HUDEP-2 (cell line): Measurements from ENCODE around the gene UPK3A.

ENCODE experiments used
- DNase-seq, 76 experiments: peaks; one replicate each; lab custom pipeline; 2025; ENCODE audit not compliant: unreplicated experiment in 76 of 76; lab: John Stamatoyannopoulos, UW

UPK3A gene

DNA sequence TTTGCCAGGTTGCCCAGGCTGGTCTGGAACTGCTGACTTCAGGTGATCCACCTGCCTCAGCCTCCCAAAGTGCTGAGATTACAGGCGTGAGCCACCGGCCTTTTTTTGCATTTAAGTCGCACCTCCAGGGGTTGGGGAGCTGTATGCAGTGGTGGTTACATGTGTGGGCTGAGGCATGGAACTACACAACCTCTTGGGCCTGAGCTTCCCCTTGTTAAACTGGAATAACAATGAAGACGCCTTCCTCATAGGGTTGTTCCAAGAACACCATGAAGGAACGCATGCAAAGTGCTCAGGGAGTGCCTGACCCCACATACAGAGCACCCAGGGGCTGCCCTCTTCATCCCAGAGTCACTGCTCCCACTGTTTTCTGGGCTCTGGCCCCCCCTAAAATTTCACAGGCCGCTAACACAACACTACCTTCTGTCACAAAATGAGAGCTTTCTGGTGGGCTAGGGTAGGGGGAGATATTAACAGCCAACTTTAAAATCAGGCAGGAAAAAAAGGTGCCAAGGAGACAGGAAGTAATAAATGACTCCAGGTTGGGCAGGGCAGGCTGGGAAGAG is 23.7 kb downstream of the UPK3A start:
- no peak for DNase-seq

DNA sequence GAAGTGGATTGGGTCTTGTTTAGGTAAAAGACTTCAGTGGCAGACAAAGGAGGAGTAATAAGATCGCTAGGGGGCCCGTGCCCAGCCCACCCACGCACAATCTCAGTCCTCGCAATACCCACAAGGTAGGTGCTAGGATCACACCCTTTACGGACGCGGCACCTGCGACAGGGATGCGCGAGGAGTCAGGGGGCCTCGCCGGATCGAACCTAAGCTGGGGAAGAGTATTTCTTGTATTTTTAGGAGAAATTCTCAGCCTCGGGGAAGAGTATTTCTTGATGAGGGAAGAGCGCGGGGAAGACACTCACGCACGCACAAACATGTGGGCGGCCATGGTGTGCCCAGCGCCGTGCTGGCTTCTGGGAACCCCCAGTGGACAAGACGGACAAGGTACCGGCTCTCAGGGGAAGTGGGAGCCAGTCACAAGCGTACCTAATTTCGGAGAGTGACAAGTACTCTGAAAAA is 24.2 kb downstream of the UPK3A start:
- DNase-seq: peak in 1 of 76 experiments; percentile 15

DNA sequence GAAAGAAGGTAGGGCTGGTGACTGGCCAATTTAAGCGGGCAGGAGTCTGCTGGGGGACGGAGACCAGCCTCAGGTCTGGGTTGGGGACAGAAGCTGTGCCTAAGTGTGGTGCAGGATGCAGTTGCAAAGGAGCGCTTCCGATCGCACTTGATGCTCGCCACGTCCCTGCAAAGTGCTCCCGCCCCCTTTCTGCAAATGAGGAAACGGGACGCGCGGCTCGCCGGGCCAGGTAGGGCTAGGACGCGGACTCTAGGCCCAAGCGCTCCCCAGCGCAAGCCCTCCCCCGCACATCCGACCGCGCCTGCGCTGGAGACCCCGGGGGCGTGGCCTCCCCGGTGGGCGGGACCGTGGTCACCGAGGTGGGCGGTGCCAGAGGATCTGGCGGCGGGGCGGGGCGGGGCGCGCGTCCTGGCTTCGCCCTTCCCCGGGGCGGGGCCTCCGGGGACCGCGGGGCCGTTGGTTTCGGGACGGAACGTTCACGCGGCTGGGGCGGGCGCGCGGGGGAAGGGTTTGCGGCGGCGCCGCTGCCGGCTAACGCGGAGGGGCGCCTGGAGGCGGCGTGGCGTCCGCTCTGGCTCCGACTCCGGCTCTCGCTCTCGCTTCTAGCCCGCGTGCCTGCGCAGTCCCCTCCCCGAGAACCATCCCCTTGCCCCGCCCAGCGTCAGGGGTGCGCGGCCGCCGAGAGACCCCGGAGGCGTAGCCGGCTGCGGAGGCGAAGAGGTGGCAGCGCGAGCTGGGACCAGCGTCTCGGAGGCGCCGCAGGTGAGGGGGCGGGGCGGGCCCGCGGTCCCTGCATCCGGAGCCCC is 24.9 kb downstream of the UPK3A start, which contains the start of gene FAM118A:
TSS of gene FAM118A (plus strand) at position 513 of the 806 bp plus-strand sequence. CDS start 12,446 bp downstream, outside the sequence.
- DNase-seq: peak in 75 of 76 experiments; percentile 35 to 99 (median 93)

DNA sequence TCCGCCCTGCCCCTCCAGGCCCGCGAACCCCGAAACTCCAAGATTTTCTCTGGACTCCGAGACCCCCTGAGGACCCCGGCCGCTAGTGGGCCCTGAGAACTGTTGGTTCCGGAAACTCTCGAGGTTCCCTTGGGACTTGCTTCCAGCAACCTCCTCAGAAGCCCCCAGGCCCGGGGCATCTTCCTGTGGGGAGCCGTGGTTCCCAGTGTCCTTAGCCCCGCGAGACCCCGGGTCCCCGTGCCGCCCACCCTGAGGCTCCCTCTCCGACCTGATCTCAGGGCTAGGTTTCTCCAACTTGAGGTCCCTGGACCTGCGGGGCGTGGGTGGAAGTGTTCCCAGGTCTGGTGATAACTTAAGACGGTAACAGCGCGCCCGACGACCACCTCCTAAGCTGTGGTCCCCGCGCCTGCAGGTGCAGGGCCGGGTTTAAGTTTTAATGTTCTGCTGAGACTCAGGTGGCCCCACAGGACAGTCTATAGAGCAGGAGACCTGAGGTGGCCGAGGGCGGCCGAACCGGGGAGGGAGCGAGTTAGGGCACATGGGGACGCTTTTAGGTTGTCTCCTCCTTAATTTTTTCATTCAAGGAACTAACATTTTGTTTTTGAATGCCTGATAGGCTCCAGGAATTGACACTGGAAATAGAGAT is 25.7 kb downstream of the UPK3A start:
- peak in 3 of 76 experiments; percentile 19 to 21 (median 20) for DNase-seq

DNA sequence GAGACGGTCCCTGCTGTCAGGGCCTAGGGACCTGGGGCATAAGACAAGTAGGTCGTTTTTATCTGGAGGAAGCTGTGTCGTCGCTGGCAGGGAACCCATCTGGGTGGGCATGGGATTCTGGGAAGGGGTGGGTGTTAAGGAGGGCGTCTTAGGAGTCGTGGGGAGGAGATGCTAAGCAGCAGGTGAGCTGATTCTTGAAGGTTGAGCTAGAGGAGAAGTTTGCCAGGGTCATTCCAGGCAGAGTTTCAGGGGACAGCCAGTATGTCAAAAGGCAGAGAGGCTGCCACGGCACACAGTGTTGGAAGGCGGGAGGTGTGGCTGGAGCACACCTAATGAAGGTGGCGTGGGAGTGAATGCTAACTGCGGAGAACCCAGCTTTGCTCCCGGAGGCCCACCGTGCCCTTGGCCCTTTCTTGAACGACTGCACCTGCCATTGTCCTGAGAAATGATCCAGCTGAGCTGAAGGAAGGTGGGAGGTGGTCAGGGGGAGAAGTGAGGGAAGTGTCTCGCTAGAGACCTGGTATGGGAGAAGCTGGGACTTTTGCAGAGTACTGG is 26.3 kb downstream of the UPK3A start:
- peak in 4 of 76 experiments; percentile 17 to 37 (median 18) for DNase-seq

DNA sequence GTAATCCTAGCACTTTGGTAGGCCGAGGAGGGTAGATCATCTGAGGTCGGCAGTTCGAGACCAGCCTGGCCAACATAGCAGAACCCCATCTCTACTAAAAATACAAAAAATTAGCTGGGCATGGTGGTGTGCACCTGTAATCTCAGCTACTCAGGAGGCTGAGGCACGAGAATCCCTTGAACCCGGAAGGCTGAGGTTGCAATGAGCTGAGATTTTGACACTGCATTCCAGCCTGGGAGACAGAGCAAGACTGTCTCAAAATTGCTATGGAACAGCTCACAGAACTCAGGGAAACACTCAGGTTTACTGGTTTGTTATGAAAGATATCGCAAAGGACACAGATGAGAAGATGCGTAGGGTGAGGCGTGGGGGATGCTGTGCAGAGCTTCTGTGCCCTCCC is 27.7 kb downstream of the UPK3A start:
- DNase-seq: no peak

DNA sequence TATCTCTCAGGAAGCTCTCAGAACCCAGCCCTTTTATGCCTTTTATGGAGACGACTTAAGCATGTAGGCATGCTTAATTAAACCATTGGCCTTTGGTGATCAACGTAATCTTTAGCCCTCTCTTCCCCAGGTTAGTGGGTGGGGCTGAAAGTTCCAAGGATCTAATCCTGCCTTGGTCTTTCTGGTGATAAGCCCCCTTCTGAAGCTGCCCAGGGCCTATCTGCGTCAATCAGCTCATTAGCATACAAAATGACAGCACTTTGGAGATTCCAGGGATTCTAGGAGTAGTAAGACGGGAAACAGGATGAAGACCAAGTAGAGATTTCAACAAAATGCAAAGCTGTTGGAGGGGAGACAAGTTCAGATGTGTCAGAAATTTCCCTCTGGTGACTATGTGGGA is 28.1 kb downstream of the UPK3A start:
- no peak for DNase-seq

DNA sequence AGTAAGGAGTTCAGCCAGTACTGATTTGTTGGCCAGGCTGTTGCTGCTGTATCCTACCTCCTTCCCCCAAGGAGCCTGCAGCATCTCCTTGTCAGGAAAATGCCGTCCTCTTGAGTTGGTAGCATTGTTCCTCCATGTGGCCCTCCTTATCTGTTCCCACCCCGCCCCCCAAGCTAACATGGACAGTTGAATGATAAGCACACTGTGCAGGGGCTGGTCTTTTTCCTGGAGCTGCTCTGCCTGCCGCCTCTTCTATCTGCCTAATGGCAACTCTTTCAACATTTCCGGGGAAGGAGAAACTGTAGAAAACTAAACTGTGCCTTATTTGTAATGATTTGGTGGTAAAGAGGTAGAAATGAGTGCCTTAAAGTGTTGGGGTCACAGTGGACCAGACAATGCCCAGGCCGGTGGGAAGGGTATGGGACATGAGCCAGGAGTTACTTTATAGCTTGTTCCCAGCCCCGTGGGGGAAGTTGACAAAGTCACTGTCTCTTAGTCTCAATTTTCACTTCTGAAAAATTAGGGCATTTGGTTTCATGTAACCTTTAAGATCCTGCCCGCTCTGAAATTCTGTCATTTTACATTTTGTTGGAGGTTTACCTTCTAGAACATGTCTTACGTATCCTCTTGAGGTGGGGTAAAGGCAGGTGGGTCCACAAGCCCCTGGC is 29.4 kb downstream of the UPK3A start:
- peak in 74 of 76 experiments; percentile 11 to 91 (median 76) for DNase-seq

DNA sequence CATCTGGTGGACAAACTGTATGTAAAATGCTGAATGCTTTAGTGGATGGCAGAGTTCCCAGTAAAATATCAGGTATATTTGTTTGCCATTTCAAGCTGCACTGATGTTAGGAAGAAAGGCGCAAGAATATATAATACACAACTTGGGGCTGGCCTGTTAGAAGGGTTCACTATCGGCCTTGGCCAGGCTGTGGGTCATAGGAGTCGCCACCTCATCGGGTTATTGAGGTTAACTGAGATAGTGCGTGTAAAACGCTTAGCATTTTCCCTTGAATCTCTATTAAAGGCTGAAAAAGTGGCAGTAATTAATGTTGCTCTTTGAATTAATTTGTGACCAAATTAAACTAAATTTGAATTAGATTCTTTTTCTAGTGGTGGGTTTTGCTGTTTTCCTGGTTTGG is 30.0 kb downstream of the UPK3A start:
- peak in 37 of 76 experiments; percentile 5 to 53 (median 29) for DNase-seq

DNA sequence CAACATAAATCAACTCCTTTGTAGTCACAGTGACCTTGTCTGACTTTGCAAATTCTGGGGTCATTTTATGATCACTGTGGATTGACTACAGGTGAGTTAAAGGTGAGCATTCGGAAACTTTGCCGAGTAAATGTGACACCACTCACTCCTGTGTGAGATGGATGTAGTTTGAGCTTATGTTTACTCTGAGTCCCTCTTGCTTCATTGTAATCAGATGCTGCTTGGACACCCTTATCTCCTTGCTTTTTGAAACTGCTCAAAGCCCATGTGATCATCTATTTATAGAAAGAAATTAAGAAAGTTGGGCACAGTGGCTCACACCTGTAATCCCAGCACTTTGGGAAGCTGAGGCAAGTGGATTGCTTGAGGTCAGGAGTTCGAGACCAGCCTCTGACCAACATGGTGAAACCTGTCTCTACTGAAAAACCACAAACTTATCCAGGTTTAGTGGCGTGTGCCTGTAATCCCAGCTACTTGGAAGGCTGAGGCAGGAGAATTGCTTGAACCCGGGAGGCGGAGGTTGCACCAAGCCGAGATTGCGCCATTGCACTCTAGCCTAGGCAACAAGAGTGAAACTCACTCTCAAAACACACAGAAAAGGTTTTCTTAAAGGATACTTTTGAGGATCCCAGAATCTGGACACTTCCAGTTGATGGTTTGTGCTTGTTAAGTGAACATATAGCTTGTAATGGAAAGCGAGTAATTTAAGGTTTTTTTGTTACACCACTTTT is 32.2 kb downstream of the UPK3A start:
- no peak for DNase-seq

DNA sequence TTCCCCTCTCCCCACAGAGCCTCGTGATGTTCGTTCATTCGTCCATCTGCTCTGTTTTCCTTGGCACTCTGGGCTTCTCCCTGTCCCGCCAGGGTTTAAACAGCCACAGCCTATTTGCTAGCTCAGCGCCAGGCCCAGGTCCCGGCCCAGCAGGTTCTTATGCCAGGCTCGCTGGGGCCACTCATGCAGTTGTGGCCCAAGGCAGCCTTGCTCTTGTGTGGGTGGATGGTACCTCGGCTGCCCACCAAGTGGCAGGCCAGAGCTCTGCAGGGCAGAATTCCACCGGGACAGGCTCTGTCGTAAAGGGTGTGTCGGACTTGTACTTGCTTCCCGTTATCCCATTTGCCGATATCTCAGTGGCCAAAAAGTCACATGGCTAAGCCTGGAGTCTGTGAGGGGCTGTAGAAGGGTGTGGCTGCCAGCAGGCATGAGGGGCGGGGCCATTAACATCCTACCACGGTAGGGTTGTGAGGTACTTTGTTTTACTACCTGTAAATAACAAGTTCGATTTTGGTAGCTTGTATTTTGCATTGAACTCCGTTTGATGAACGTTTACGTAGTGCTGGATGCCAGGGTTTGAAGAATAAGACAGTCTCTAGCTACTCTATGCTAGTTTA is 32.9 kb downstream of the UPK3A start:
- DNase-seq: no peak

DNA sequence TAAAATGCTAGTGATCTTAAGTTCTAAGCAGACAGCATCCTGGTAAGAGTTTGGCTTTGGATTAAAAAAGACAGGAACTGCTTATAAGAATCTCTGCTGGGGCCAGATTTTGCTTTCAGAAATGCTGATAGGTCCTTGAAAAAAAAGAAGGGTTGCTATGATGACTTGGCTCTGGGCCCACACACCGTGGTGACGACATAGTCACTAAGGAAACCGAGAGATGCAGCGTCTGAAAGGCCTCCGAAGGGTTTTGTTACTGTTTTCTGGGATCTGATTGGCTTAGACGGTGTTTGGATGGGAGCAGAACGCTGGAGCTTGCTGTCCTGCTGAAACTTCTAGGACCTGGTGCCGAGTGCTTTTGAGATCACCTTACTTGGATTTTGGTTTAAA is 33.4 kb downstream of the UPK3A start:
- no peak for DNase-seq

DNA sequence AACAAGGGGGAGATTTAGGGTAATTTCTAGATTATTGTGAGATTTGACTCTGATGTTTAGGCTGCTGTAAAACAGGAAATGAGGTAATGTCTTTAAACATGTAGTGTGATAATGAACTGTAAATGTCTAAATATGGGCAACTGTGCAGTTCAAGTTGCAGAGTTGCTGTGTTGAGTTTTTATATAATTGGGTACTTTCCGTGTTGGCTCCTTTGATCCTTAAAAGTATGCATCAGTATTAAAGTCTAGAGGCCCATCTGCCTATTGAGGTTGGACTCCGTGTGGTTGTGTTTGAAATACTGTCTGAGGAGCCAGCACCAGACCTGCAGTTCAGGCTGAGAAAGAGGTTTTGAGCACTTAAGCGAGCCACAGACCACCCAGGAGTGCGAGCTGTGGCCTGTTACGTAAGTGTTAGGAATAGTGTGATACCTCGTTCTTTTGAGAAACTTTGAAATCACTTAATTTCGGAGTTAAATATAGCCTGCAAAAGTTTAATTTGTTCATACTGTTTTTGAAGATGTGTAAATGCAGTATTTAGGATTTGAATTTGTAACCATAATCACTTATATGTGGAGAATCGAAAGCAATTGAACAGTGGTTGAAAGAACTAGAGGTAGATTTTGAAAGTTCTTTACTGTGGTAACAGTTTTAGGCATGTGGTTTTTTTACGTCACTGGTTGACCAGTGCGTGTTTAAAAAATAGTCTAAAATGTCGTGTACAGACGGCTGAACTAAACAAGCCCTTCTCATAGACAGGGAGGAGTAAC is 34.0 kb downstream of the UPK3A start:
- DNase-seq: no peak

DNA sequence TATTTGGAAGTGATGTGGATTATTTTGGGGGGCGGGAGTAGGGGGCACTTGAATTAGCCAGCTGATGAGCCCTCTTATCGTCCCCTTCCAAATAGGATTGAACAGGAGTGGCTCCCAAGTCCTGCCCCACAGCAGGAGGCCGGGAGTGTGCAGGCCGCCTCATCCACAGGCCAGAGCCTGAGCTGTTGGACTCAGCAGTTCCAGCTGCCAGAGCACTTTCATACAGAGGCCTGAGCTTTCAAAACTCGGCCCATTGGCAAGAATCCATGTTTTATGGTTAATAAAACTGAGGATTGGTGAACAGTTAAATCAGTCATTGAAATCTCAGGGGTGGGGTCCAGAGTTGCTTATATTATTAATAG is 34.6 kb downstream of the UPK3A start:
- no peak for DNase-seq

DNA sequence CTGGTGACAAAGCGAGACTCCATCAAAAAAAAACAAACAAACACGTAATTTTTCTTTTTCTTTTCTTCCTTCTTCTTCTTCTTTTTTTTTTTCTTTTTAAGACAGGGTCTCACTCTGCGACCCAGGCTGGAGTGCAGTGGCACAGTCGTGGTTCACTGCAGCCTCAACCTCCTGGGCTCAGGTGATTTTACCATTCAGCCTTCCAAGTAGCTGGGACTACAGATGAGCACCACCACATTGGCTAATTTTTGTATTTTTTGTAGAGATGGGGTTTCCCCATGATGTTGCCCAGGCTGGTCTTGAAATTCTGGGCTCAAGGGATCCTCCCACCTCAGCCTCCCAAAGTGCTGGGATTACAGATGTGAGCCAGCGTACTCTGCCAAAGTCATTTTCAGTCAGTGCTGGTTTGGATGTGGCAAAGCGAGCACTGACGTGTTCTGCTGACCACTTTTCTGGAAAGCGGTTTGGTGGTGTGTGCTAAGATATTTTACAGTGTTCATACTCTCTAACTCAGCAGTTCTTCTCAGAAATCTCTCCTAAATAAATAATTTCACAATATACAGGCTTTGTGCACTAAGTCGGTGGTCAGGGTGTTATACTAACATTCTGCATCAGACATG is 35.7 kb downstream of the UPK3A start:
- no peak for DNase-seq

DNA sequence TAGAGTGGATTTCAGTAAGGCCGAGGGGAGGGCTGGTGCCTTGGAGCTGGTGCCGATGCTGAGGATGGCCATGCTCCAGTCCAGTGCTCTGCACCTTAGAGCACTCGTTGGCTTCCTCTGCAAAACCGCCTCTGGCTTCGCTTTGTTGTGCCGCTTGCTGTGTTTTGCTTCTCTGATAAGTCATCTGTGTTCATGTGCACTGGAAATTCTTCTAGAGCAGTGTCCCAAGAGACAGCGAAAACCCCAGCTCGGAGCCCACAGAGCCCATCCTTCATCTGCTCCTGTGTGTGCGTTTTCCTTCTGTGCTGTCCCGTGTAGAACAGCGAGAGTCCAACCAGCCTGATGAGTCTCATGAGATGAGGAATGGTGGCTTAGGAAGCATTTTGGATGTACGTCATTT is 37.1 kb downstream of the UPK3A start:
- DNase-seq: no peak

DNA sequence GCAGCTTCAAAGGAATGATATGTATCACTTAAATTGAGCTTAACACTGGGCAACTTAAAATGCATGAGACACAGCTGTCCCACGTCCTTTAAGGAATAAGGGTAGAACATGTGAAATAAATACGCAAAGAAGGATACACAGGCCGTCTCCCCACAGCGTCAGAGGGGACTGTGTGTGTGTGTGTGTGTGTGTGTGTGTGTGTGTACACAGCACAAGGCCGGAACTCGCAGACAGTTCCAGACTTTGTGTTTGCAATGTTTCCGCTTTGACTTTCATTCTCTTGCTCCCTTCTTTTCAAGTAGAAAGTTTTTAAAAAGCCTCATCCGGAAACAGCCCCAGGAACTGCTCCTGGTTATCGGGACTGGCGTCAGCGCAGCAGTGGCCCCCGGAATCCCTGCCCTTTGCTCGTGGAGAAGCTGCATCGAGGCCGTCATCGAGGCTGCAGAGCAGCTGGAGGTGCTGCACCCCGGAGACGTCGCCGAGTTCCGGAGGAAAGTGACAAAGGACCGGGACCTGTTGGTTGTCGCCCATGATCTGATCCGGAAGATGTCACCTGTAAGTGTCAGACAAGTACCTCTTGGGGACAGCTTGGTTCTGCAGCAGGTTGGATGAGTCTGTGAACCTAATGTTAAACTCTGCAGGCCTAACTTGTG is 38.2 kb downstream of the UPK3A start:
- DNase-seq: no peak

DNA sequence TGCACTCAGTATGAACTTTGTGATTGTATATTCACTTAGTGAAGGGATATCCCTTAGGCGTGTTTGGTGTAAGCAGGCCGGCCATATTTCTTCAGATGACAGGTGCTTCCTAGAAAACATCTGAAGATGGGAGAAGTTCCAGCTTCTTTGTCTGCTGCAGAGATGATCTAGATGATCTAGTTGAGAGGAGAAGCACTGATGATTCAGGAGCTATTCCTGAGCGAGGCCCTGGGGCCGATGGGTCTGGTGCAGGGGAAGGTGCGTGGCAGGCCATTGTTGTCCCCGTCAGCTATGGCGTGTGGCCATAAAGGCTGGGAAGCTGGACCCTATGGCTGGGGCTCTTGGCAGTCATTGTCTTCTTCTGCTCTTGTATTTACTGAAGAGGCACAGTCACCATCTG is 38.9 kb downstream of the UPK3A start:
- no peak for DNase-seq
